ENCODE data around the gene CTSS.

The CTSS gene

DNA sequence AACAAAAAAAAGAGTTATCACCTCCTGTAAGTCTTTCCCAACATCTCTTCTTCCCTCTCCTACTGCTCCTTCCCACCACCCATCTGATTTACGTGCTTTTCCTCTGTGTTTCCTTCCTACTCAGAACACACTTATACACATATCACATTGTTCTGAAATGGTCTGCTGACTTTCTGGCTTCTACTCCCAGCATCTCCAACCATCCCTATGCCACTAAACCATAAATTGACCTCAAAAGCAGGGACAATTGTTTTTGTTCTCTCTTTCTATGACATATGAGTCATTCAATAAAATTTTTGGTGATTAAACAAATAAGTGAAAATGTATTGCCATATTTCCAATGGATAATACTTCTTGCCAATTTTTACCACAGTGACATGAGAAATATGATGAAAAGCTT lies 76.8 kb downstream of the CTSS start:
- TF ChIP-seq, protein P1, sequence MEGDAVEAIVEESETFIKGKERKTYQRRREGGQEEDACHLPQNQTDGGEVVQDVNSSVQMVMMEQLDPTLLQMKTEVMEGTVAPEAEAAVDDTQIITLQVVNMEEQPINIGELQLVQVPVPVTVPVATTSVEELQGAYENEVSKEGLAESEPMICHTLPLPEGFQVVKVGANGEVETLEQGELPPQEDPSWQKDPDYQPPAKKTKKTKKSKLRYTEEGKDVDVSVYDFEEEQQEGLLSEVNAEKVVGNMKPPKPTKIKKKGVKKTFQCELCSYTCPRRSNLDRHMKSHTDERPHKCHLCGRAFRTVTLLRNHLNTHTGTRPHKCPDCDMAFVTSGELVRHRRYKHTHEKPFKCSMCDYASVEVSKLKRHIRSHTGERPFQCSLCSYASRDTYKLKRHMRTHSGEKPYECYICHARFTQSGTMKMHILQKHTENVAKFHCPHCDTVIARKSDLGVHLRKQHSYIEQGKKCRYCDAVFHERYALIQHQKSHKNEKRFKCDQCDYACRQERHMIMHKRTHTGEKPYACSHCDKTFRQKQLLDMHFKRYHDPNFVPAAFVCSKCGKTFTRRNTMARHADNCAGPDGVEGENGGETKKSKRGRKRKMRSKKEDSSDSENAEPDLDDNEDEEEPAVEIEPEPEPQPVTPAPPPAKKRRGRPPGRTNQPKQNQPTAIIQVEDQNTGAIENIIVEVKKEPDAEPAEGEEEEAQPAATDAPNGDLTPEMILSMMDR (IDR thresholded peaks at IDR 0.05; ENCODE audit: borderline replicate concordance, insufficient read depth, low read depth, low read length) = no peak
- H3K4me3 ChIP-seq (ENCODE audit: low read depth, low read length) = no peak overlapping the region

DNA sequence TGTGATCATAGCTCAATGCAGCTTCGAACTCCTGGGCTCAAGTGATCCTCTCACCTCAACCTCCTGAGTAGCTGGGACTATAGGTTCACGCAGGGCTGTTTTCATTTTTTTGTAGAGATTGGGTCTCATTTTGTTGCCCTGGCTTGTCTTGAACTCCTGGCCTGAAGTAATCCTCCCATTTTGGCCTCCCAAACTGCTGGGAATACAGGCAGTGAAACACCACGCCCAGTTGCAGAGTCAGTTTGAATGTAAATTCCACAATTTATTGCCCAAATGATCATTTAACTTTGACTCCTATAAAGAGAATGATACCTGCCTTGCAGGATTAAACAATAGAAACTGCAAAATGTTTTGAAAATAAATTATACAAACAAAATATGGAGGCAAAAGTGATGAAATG lies 79.3 kb downstream of the CTSS start:
- TF ChIP-seq, protein P1 (IDR thresholded peaks at IDR 0.05; ENCODE audit: borderline replicate concordance, insufficient read depth, low read depth, low read length) = no peak
- no peak overlapping the region for H3K4me3 ChIP-seq (ENCODE audit: low read depth, low read length)

DNA sequence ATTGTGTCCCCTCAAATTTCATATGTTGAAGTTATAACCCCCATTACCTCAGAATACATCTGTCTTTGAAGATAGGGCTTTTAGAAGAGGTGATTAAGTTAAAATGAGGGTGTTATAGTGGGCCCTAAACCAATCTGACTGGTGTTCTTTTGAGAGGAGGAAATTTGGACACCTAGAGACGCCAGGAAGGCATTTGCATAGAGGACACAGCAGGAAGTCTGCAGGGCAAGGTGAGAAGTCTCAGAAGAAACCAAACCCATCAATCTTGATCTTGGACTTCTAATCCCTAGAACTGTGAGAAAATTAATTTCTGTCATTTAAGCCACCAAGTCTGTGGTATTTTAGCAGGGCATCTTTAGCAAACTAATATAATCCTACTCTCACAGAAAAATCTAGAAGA lies 81.7 kb downstream of the CTSS start:
- no peak overlapping the region for H3K4me3 ChIP-seq (ENCODE audit: low read depth, low read length)
- TF ChIP-seq, protein P1 (IDR thresholded peaks at IDR 0.05; ENCODE audit: borderline replicate concordance, insufficient read depth, low read depth, low read length) = no peak
